Stromal cell of bone marrow (primary cell): Measurements from ENCODE around the gene CPTP.
"Not testable (repeated sequence)": the region's sequence is repeated elsewhere in the genome, so short reads cannot be mapped to it uniquely, and the experiment has no call there.

Experiments
- DNase-seq: peaks from one replicate; pipeline ENCODE4 v3.0.0-alpha.2; 2012; ENCODE audit warnings: low read depth

The CPTP gene

GRCh38 chr1:1307261-1307922, 17.2 kb upstream of the CPTP start:
- no peak for DNase-seq

GRCh38 chr1:1307923-1308755, 16.5 kb upstream of the CPTP start, which contains the start of the genes ACAP3 and PUSL1:
Gene ACAP3 (minus strand): TSS chr1:1307930. CDS start chr1:1307815, 115 bp downstream.
Gene PUSL1 (plus strand): TSS chr1:1308597. CDS start chr1:1308644, 47 bp downstream.
- peak; percentile 87 for DNase-seq

- DNase-seq, result no peak
Observed at GRCh38 chr1:1308756-1309250, 15.8 kb upstream of the CPTP start.

GRCh38 chr1:1309251-1310108, 15.1 kb upstream of the CPTP start:
- DNase-seq, result no peak

GRCh38 chr1:1310109-1310385, 14.6 kb upstream of the CPTP start:
- no peak for DNase-seq

- DNase-seq, result no peak
Observed at GRCh38 chr1:1310476-1311053, 14.0 kb upstream of the CPTP start.

GRCh38 chr1:1311107-1312104, 13.2 kb upstream of the CPTP start:
- no peak for DNase-seq

GRCh38 chr1:1312450-1313314, 11.9 kb upstream of the CPTP start:
- DNase-seq, result no peak

- no peak for DNase-seq
Observed at GRCh38 chr1:1313500-1314236, 10.9 kb upstream of the CPTP start.

GRCh38 chr1:1314237-1314586, 10.4 kb upstream of the CPTP start:
- DNase-seq, result no peak

GRCh38 chr1:1314678-1315335, 9.8 kb upstream of the CPTP start:
- DNase-seq, result no peak

- no peak for DNase-seq
Observed at GRCh38 chr1:1315435-1315954, 9.1 kb upstream of the CPTP start.

- not testable (repeated sequence) for DNase-seq
Observed at GRCh38 chr1:1316199-1316598, 8.4 kb upstream of the CPTP start.

GRCh38 chr1:1317420-1317819, 7.2 kb upstream of the CPTP start:
- no peak for DNase-seq

- peak; percentile 93 for DNase-seq
Observed at GRCh38 chr1:1318131-1318652, 6.4 kb upstream of the CPTP start.

- no peak for DNase-seq
Observed at GRCh38 chr1:1318777-1319645, 5.6 kb upstream of the CPTP start.

GRCh38 chr1:1319646-1319941, 5.0 kb upstream of the CPTP start:
- no peak for DNase-seq
